22Rv1 (cell line): ENCODE measurements around the gene MGA.

Experiments used
- CTCF ChIP-seq: fragments of 450-650 bp; IDR thresholded peaks from 2 replicates; pipeline ENCODE4 v1.5.1; 2017; ENCODE audit warnings: mild to moderate bottlenecking
- ZFX ChIP-seq: fragments of 450-650 bp; IDR thresholded peaks from 2 replicates; pipeline ENCODE4 v1.6.1; 2017; ENCODE audit warnings: antibody characterized with exemption, borderline replicate concordance

GRCh38 chr15:41777421-41777973 is 117.3 kb downstream of the MGA start:
- no peak for TF ChIP-seq CTCF
- TF ChIP-seq ZFX, result no peak
